Keratinocyte (primary cell): ENCODE results near the gene NLRC5.

Source experiments
- EZH2 ChIP-seq: IDR thresholded peaks from one replicate; pipeline ENCODE4 v1.6.1; 2012; ENCODE audit warnings: inconsistent platforms, mild to moderate bottlenecking, low read length, moderate library complexity
- TF ChIP-seq, protein P1 (sequence below), 3 experiments: IDR thresholded peaks in 1 of 3; conservative IDR thresholded peaks in 1 of 3; optimal IDR thresholded peaks in 1 of 3; 2 replicates in 2 of 3; 3 replicates in 1 of 3; pipeline versions ENCODE3 to v1.5.1; 2011; ENCODE audit warnings: low read length in 3 of 3, mild to moderate bottlenecking in 3 of 3, moderate library complexity in 2 of 3, control low read depth in 1 of 3, inconsistent platforms in 1 of 3; ENCODE audit not compliant: insufficient read depth in 2 of 3; ENCODE audit errors: extremely low read depth in 1 of 3

DNA sequence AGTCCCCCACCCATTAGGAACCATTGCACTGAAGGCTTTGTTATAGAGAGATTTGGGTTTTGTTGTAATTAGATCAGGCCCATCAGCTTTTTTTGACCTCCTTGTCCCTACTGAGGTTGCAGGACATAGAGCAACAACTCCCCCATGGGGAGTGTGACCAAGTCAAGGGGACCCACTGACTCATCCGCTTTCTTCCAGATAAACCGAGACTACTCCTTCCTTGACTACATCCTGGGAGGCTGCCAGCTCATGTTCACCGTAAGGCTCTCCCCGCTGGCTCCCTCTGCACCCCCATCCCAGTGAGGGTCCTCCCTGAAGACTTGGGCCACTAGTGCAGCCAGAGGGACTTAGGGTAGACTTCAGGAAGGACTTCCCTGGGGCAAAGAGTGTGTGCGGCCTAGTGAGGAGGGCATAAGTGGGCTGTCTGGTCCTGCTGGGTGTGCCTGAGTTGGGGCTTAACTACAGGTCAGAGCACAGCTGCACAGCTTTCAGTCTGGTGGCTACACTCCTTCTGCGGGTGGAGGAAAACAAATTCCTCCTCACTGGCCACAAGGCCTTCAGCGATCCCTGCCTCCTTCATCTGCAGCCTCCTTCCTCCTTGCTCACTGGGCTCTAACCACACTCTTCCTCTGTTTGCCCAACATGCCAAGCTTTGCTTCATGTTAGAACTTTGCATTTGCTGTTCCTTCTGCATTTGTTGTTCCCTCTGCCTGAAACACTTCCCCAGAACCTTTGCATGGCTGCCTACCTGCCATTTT lies 134.0 kb downstream of the NLRC5 start:
- TF ChIP-seq, protein P1, sequence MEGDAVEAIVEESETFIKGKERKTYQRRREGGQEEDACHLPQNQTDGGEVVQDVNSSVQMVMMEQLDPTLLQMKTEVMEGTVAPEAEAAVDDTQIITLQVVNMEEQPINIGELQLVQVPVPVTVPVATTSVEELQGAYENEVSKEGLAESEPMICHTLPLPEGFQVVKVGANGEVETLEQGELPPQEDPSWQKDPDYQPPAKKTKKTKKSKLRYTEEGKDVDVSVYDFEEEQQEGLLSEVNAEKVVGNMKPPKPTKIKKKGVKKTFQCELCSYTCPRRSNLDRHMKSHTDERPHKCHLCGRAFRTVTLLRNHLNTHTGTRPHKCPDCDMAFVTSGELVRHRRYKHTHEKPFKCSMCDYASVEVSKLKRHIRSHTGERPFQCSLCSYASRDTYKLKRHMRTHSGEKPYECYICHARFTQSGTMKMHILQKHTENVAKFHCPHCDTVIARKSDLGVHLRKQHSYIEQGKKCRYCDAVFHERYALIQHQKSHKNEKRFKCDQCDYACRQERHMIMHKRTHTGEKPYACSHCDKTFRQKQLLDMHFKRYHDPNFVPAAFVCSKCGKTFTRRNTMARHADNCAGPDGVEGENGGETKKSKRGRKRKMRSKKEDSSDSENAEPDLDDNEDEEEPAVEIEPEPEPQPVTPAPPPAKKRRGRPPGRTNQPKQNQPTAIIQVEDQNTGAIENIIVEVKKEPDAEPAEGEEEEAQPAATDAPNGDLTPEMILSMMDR (optimal IDR thresholded peaks at IDR 0.05 in 1 of 3, IDR thresholded peaks at IDR 0.05 in 1 of 3, conservative IDR thresholded peaks at IDR 0.05 in 1 of 3; ENCODE audit: extremely low read depth in 1 of 3, insufficient read depth in 2 of 3, low read length in 3 of 3), result no peak
- no peak for TF ChIP-seq EZH2
